HCT116 (cell line): ENCODE data around the gene CAMK1D. TPM values are rescaled to one million over a fixed set of nuclear protein-coding genes. Genes with fewer than 3 reads are reported as not detected.

Experiments
- ATAC-seq: fragments of 200-7000 bp; cut with Tn5 transposase; 2 replicates; pipeline ENCODE4 v1.9.1; 2020; ENCODE audit warnings: mild to moderate bottlenecking, moderate library complexity
- BruUV-seq: library from RNA; stranded (reverse); fragments of 400-500 nt; replicated peaks from 2 replicates; lab custom pipeline; 2021; lab: Mats Ljungman, UMichigan
- CTCF ChIA-PET: fragments of 300-600 bp; sonication (Branson Sonifier 250); formaldehyde crosslinking; loops from one replicate; lab custom pipeline; 2021; ENCODE audit warnings: antibody characterized with exemption; lab: Charles Lee
- POLR2A ChIA-PET: fragments of 300-600, 350-600 bp; sonication (Branson Sonifier 250); formaldehyde crosslinking; loops from one replicate; lab custom pipeline; 2021; ENCODE audit warnings: antibody characterized with exemption; lab: Charles Lee
- RAD21 ChIA-PET, 2 experiments: fragments of 300-600 bp; sonication (Branson Sonifier 250); formaldehyde crosslinking; loops; one replicate each; lab custom pipeline; 2023; ENCODE audit warnings: low total read pairs in 2 of 2; ENCODE audit not compliant: uncharacterized antibody in 2 of 2, unreplicated experiment in 2 of 2, low non-redundant PET in 1 of 2; lab: Charles Lee
- DNase-seq: peaks from one replicate; pipeline ENCODE4 v3.0.0-alpha.2; 2010; ENCODE audit warnings: low read depth, low spot score
- H2AFZ ChIP-seq: fragments of 200-600 bp; shearing (Covaris generic), sonication (generic); 2 replicates; pipeline ENCODE4 v1.6.1; 2017; ENCODE audit warnings: low read depth, mixed run types, mixed read lengths, antibody characterized with exemption, low read length; ENCODE audit not compliant: poor library complexity, severe bottlenecking
- H3K27ac ChIP-seq: 2 replicates; pipeline ENCODE4 v1.5.1; 2012; ENCODE audit warnings: low read depth, low read length
- H3K27me3 ChIP-seq: fragments of 200-600 bp; sonication (generic); 2 replicates; pipeline ENCODE4 v1.6.1; 2016; ENCODE audit warnings: mixed run types, low read length, mixed read lengths; ENCODE audit not compliant: insufficient read depth
- H3K36me3 ChIP-seq, 2 experiments: fragments of 200-500 bp in 1 of 2; fragments of 200-600 bp in 1 of 2; sonication (Bioruptor generic) in 1 of 2; sonication (generic) in 1 of 2; 2 replicates each; pipeline versions ENCODE4 v1.5.1 to v1.6.1; 2014 to 2016; ENCODE audit warnings: low read length in 2 of 2, inconsistent platforms in 1 of 2, mixed read lengths in 1 of 2, mixed run types in 1 of 2; ENCODE audit not compliant: insufficient read depth in 2 of 2, control insufficient read depth in 1 of 2
- H3K4me1 ChIP-seq, 2 experiments: fragments of 200-600 bp in 1 of 2; sonication (generic) in 1 of 2; 2 replicates each; pipeline versions ENCODE4 v1.5.1 to v1.6.1; 2012 to 2017; ENCODE audit warnings: low read length in 2 of 2, inconsistent platforms in 1 of 2, mild to moderate bottlenecking in 1 of 2, mixed read lengths in 1 of 2, mixed run types in 1 of 2, moderate library complexity in 1 of 2; ENCODE audit not compliant: insufficient read depth in 2 of 2, control insufficient read depth in 1 of 2
- H3K4me2 ChIP-seq: fragments of 200-600 bp; sonication (generic); 2 replicates; pipeline ENCODE4 v1.6.1; 2017; ENCODE audit warnings: mixed run types, low read length, mixed read lengths
- H3K4me3 ChIP-seq, 2 experiments: fragments of 200-600 bp in 1 of 2; sonication (generic) in 1 of 2; replicated peaks in 1 of 2; 2 replicates each; pipeline ENCODE4 v1.5.1; 2011 to 2016; ENCODE audit warnings: low read length in 2 of 2, control low read depth in 1 of 2, low read depth in 1 of 2, mild to moderate bottlenecking in 1 of 2, mixed read lengths in 1 of 2, mixed run types in 1 of 2
- H3K79me2 ChIP-seq: fragments of 200-600 bp; sonication (generic); 2 replicates; pipeline ENCODE4 v1.6.1; 2017; ENCODE audit warnings: mild to moderate bottlenecking, mixed run types, low read length, moderate library complexity, mixed read lengths; ENCODE audit not compliant: insufficient read depth
- H3K9ac ChIP-seq: fragments of 200-600 bp; sonication (generic); 2 replicates; pipeline ENCODE4 v1.6.1; 2016; ENCODE audit warnings: low read length, mixed read lengths
- H3K9me2 ChIP-seq: fragments of 200-600 bp; sonication (generic), shearing (Covaris generic); 2 replicates; pipeline ENCODE4 v1.6.1; 2017; ENCODE audit warnings: mixed run types, mild to moderate bottlenecking, moderate library complexity; ENCODE audit not compliant: insufficient read depth
- H3K9me3 ChIP-seq, 2 experiments: fragments of 200-500 bp in 1 of 2; fragments of 200-600 bp in 1 of 2; sonication (Bioruptor generic) in 1 of 2; sonication (generic) in 1 of 2; 2 replicates each; pipeline ENCODE4 v1.6.1; 2014 to 2017; ENCODE audit warnings: low read length in 2 of 2, mixed read lengths in 2 of 2, inconsistent platforms in 1 of 2, low read depth in 1 of 2, mild to moderate bottlenecking in 1 of 2, mixed run types in 1 of 2, moderate library complexity in 1 of 2; ENCODE audit not compliant: control insufficient read depth in 1 of 2, insufficient read depth in 1 of 2
- H4K20me1 ChIP-seq: fragments of 200-600 bp; sonication (generic), shearing (Covaris generic); 2 replicates; pipeline ENCODE4 v1.6.1; 2017; ENCODE audit warnings: mixed run types, mild to moderate bottlenecking, moderate library complexity; ENCODE audit not compliant: insufficient read depth
- CBX3 ChIP-seq: IDR thresholded peaks from 2 replicates; pipeline ENCODE4 v1.6.1; 2012; ENCODE audit warnings: low read depth
- CEBPB ChIP-seq: IDR thresholded peaks from 2 replicates; pipeline ENCODE4 v1.6.1; 2012; ENCODE audit warnings: low read depth
- EGR1 ChIP-seq: IDR thresholded peaks from 2 replicates; pipeline ENCODE4 v1.6.1; 2012; ENCODE audit warnings: low read depth
- EZH2 ChIP-seq: fragments of 200-600 bp; sonication (generic); IDR thresholded peaks from 2 replicates; pipeline ENCODE4 v1.6.1; 2017; ENCODE audit warnings: antibody characterized with exemption, mixed run types
- EZH2phosphoT487 ChIP-seq: fragments of 200-600 bp; IDR thresholded peaks from 2 replicates; pipeline ENCODE4 v1.6.1; 2018; ENCODE audit warnings: antibody characterized with exemption, borderline replicate concordance
- FOSL1 ChIP-seq: IDR thresholded peaks from 2 replicates; pipeline ENCODE4 v1.6.1; 2012; ENCODE audit warnings: low read depth
- POLR2A ChIP-seq: IDR thresholded peaks from 2 replicates; pipeline ENCODE4 v1.7.0; 2011; ENCODE audit warnings: borderline replicate concordance; ENCODE audit not compliant: insufficient read depth, insufficient read length; ENCODE audit errors: extremely low read depth
- SIN3A ChIP-seq: IDR thresholded peaks from 2 replicates; pipeline ENCODE4 v1.6.1; 2012; ENCODE audit warnings: low read depth
- SP1 ChIP-seq: IDR thresholded peaks from 2 replicates; pipeline ENCODE4 v1.6.1; 2012; ENCODE audit warnings: low read depth
- YY1 ChIP-seq: IDR thresholded peaks from 2 replicates; pipeline ENCODE4 v1.6.1; 2011; ENCODE audit warnings: low read length, low read depth, moderate library complexity, mild to moderate bottlenecking; ENCODE audit not compliant: insufficient replicate concordance; ENCODE audit errors: extremely low read depth
- ZNF274 ChIP-seq: fragments of 200-500 bp; sonication (Bioruptor generic); IDR thresholded peaks from 2 replicates; pipeline ENCODE4 v1.6.1; 2014; ENCODE audit warnings: mild to moderate bottlenecking, low read depth, low read length, inconsistent platforms
- intact Hi-C: fragments of 100-400 bp; cut with micrococcal nuclease; formaldehyde crosslinking; loops from 2 replicates; pipeline ENCODE4 v1.10.0; 2022
- total RNA-seq: library from RNA; stranded (reverse); gene quantifications from one replicate; pipeline ENCODE4 v1.2.1, GENCODE V29; 2021; ENCODE audit not compliant: unreplicated experiment
- TF ChIP-seq, protein P1 (sequence below): IDR thresholded peaks from 2 replicates; pipeline ENCODE4 v1.6.1; 2012
- TF ChIP-seq, protein P2 (sequence below), 3 experiments: fragments of 200-600 bp in 1 of 3; sonication (generic) in 1 of 3; IDR thresholded peaks in 2 of 3; conservative IDR thresholded peaks in 1 of 3; 2 replicates each; pipeline ENCODE4 v1.5.1; 2012 to 2017; ENCODE audit warnings: low read depth in 2 of 3, low read length in 2 of 3, antibody characterized with exemption in 1 of 3, borderline replicate concordance in 1 of 3, control low read depth in 1 of 3, mild to moderate bottlenecking in 1 of 3, mixed read lengths in 1 of 3, mixed run types in 1 of 3, moderate library complexity in 1 of 3; ENCODE audit not compliant: insufficient read depth in 1 of 3
- TF ChIP-seq, protein P3 (sequence below): IDR thresholded peaks from 2 replicates; pipeline ENCODE4 v1.6.1; 2011; ENCODE audit warnings: mild to moderate bottlenecking, low read length, moderate library complexity; ENCODE audit not compliant: insufficient replicate concordance; ENCODE audit errors: extremely low read depth
- TF ChIP-seq, protein P4 (sequence below): IDR thresholded peaks from 2 replicates; pipeline ENCODE4 v1.6.1; 2012

CAMK1D gene
- total RNA-seq, 1 experiment from 2014 or later = 9.6 TPM

DNA sequence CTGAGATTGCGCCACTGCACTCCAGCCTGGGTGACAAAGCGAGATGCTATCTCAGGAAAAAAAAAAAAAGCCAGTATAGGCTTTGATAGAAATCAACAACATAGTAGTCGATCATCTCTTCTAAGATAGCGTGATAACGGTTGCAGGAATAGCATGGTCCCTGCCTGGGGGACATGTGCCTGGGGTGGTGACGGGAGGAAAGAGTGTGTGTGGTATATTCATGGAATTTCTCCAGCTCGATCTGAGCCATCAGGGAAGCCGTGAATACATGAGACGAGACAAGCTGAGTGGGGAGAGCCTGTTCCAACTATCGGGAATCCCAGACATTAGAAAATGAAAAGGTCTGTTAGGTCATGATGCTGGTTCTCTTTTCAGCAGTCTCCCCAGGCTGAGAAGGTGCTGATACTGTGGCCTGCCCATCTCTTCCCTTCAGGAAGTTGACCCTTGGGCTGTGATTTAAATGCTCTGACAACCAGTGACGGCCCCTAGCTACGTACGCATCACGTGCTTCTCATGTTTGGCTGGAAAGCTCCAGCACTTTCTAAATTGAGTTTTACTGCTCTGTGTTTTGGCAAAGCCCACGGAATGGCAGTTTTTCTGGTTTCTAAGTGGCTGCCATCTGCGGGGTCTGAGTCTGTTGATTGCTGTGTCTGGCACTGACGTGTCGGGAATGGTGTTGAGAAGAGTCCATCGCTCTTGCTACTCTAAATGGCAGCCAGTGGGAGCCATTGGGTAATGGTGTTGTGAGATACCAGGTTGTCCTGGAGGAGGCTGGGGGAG is 422.8 kb downstream of the CAMK1D start (continued):
- no peak for TF ChIP-seq EGR1
- no peak for TF ChIP-seq CBX3
- no peak for TF ChIP-seq CEBPB
- TF ChIP-seq, all 23 proteins: peak for 0

DNA sequence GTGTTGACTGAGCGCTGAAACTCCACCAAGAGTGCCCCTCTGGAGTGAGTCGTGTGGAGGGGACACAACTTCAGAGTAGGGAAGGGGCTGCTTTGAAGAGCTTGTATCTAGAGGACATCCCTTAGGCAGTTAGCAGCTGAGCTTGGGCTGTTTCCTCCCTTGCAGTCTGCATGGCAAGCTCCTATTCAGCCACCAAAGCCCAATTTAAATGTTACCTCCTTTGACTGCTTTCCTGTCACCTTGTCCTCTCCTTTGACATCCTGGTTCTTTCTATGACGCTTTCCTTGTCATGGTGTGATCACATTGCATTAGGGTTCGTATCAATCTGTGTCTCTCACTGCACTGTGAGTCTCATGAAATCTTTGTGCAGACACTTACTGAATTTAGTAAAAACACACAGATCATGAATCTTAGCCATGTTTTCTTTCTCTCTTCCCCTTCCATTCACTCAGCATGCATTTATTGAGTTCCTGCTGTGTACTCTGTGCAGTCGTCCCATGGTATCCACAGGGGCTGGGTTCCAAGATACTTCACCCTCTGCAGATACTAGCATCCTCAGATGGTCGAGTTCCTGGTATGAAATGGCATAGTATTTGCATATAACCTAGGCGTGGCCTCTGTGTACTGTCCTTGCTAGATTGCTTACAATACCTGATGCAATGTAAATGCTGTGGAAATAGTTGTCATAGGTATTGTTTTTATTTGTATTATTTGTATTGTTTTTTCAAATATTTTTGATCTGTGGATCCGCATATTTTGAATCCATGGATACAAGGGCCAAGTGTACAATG is 423.6 kb downstream of the CAMK1D start:
- CTCF ChIA-PET = interaction anchor here (1.0 kb wide), 2 partner anchors 9 to 10 kb away, joined by 3 to 4 read pairs; no protein-coding TSS in a partner anchor
- RAD21 ChIA-PET = no interaction called here
- no peak overlapping the region for H3K27ac ChIP-seq

More for the DNA sequence above, 423.6 kb downstream of the CAMK1D start:
- H3K9me3 ChIP-seq = no peaks in the 10 kb centered on the region
- no peak overlapping the region for H3K4me2 ChIP-seq
- H3K4me1 ChIP-seq = peaks cover 0 to 5% of the 10 kb centered on the region in 2 experiments; a peak in 1 of 4 replicates
- H3K36me3 ChIP-seq = no peaks in the 10 kb centered on the region
- no peaks in the 10 kb centered on the region for H3K27me3 ChIP-seq
- no peak for DNase-seq
- H3K9me2 ChIP-seq = no peaks in the 10 kb centered on the region
- POLR2A ChIA-PET = no interaction called here
- ATAC-seq = no peak
- no peak overlapping the region for H3K9ac ChIP-seq
- H2AFZ ChIP-seq = no peak overlapping the region
- intact Hi-C loops = no loop called here
- no TSS peak for BruUV-seq
- H3K79me2 ChIP-seq = no peaks in the 10 kb centered on the region
- no peak for TF ChIP-seq YY1
- TF ChIP-seq, protein P1, sequence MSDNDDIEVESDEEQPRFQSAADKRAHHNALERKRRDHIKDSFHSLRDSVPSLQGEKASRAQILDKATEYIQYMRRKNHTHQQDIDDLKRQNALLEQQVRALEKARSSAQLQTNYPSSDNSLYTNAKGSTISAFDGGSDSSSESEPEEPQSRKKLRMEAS = no peak
- no peak for TF ChIP-seq EZH2phosphoT487
- no peak for TF ChIP-seq FOSL1
- no peak for TF ChIP-seq SIN3A
- TF ChIP-seq, protein P2, sequence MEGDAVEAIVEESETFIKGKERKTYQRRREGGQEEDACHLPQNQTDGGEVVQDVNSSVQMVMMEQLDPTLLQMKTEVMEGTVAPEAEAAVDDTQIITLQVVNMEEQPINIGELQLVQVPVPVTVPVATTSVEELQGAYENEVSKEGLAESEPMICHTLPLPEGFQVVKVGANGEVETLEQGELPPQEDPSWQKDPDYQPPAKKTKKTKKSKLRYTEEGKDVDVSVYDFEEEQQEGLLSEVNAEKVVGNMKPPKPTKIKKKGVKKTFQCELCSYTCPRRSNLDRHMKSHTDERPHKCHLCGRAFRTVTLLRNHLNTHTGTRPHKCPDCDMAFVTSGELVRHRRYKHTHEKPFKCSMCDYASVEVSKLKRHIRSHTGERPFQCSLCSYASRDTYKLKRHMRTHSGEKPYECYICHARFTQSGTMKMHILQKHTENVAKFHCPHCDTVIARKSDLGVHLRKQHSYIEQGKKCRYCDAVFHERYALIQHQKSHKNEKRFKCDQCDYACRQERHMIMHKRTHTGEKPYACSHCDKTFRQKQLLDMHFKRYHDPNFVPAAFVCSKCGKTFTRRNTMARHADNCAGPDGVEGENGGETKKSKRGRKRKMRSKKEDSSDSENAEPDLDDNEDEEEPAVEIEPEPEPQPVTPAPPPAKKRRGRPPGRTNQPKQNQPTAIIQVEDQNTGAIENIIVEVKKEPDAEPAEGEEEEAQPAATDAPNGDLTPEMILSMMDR (IDR thresholded peaks at IDR 0.05 in 2 of 3, conservative IDR thresholded peaks at IDR 0.05 in 1 of 3; ENCODE audit: borderline replicate concordance in 1 of 3, insufficient read depth in 1 of 3, low read depth in 2 of 3, low read length in 2 of 3) = no peak
- TF ChIP-seq, protein P3, sequence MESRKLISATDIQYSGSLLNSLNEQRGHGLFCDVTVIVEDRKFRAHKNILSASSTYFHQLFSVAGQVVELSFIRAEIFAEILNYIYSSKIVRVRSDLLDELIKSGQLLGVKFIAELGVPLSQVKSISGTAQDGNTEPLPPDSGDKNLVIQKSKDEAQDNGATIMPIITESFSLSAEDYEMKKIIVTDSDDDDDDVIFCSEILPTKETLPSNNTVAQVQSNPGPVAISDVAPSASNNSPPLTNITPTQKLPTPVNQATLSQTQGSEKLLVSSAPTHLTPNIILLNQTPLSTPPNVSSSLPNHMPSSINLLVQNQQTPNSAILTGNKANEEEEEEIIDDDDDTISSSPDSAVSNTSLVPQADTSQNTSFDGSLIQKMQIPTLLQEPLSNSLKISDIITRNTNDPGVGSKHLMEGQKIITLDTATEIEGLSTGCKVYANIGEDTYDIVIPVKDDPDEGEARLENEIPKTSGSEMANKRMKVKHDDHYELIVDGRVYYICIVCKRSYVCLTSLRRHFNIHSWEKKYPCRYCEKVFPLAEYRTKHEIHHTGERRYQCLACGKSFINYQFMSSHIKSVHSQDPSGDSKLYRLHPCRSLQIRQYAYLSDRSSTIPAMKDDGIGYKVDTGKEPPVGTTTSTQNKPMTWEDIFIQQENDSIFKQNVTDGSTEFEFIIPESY = no peak
- no peak for TF ChIP-seq POLR2A
- TF ChIP-seq, protein P4, sequence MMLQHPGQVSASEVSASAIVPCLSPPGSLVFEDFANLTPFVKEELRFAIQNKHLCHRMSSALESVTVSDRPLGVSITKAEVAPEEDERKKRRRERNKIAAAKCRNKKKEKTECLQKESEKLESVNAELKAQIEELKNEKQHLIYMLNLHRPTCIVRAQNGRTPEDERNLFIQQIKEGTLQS = no peak
- no peak for TF ChIP-seq ZNF274
- no peak for TF ChIP-seq SP1
- no peak for TF ChIP-seq EZH2
- TF ChIP-seq, all 23 proteins: peak for 0
- Histone ChIP-seq H4K20me1 (no peaks in the 10 kb centered on the region), H3K4me3 (no peak overlapping the region)
